Kidney epithelial cell (primary cell): ENCODE data around the gene TRIO. TPM values are rescaled to one million over a fixed set of nuclear protein-coding genes. Genes with fewer than 3 reads are reported as not detected.
A peak's percentile ranks its signal among the peaks of the same experiment; 100 is the strongest.

Experiments used
- DNase-seq: peaks from one replicate; pipeline ENCODE4 v3.0.0-alpha.2; 2010; ENCODE audit warnings: low read depth
- H3K27me3 ChIP-seq: 2 replicates; pipeline ENCODE4 v1.6.0; 2011; ENCODE audit warnings: low read length; ENCODE audit not compliant: control insufficient read depth, insufficient read depth
- H3K36me3 ChIP-seq: 2 replicates; pipeline ENCODE4 v1.5.1; 2011; ENCODE audit warnings: low read length; ENCODE audit not compliant: control insufficient read depth, insufficient read depth
- H3K4me3 ChIP-seq: 2 replicates; pipeline ENCODE4 v1.5.1; 2011; ENCODE audit warnings: low read depth, mild to moderate bottlenecking, control low read depth, low read length
- CTCF ChIP-seq: IDR thresholded peaks from 2 replicates; pipeline ENCODE4 v1.5.1; 2011; ENCODE audit warnings: mild to moderate bottlenecking, moderate library complexity, low read length, control low read depth, inconsistent platforms; ENCODE audit not compliant: insufficient read depth, poor library complexity, severe bottlenecking
- total RNA-seq: library from RNA; depleted of rRNA; stranded (reverse); fragments of >200 nt; gene quantifications from 2 replicates; pipeline ENCODE4 v1.2.3, GENCODE V29; 2015

The TRIO gene
- total RNA-seq, 1 donor from 2014 or later = 174 TPM

GRCh38 chr5:14405706-14406553 lies 262.8 kb downstream of the TRIO start:
- Histone ChIP-seq H3K4me3 (no peak overlapping the region), H3K27me3 (no peaks in the 10 kb centered on the region), H3K36me3 (peaks cover 2% of the 10 kb centered on the region)
- DNase-seq = no peak
- TF ChIP-seq CTCF = no peak

- TF ChIP-seq CTCF = no peak
- H3K36me3 ChIP-seq = peaks cover 2% of the 10 kb centered on the region
- H3K27me3 ChIP-seq = no peaks in the 10 kb centered on the region
- DNase-seq = peak; percentile 88
- H3K4me3 ChIP-seq = no peak overlapping the region
Measured at GRCh38 chr5:14406554-14406849, 263.4 kb downstream of the TRIO start.

DNA sequence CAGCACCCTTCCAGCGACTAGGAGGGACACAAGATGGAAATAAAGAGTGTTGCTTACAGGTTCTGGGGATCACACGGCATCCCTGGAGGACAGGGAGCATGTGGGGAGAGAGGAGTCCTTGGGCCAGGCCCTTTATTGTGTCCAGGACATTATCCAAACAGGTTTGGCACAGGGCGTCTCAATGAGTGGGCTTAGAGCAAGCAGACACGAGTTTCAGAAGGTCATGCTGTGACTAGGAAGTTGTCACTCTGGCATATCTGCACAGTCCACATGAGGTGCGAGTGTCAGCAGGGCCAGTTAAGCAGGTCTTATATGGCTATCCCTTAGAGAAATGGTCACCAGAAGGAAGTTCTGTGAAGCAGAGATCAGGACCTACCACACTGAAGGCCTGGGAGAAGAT lies 263.9 kb downstream of the TRIO start:
- no peak overlapping the region for H3K4me3 ChIP-seq
- no peak for DNase-seq
- peaks cover 2% of the 10 kb centered on the region for H3K36me3 ChIP-seq
- no peaks in the 10 kb centered on the region for H3K27me3 ChIP-seq
- no peak for TF ChIP-seq CTCF

GRCh38 chr5:14407746-14408175 lies 264.6 kb downstream of the TRIO start:
- Histone ChIP-seq H3K4me3 (no peak overlapping the region), H3K36me3 (peaks cover 3% of the 10 kb centered on the region), H3K27me3 (no peaks in the 10 kb centered on the region)
- DNase-seq = no peak
- TF ChIP-seq CTCF = no peak

GRCh38 chr5:14408969-14409586 lies 265.9 kb downstream of the TRIO start:
- no peak for DNase-seq
- Histone ChIP-seq H3K36me3 (peaks cover 3% of the 10 kb centered on the region), H3K4me3 (no peak overlapping the region), H3K27me3 (no peaks in the 10 kb centered on the region)
- no peak for TF ChIP-seq CTCF
